VCaP (cell line): ENCODE results near the gene SELP.
"Not testable (repeated sequence)": the region's sequence is repeated elsewhere in the genome, so short reads cannot be mapped to it uniquely, and the experiment has no call there.

Source experiments
- H3K27ac ChIP-seq: fragments of 450-650 bp; 2 replicates; pipeline ENCODE4 v1.5.1; 2017
- TF ChIP-seq, protein P1 (sequence below): fragments of 450-650 bp; conservative IDR thresholded peaks from 2 replicates; pipeline ENCODE4 v1.5.1; 2017; ENCODE audit warnings: mild to moderate bottlenecking, moderate library complexity

Gene SELP

DNA sequence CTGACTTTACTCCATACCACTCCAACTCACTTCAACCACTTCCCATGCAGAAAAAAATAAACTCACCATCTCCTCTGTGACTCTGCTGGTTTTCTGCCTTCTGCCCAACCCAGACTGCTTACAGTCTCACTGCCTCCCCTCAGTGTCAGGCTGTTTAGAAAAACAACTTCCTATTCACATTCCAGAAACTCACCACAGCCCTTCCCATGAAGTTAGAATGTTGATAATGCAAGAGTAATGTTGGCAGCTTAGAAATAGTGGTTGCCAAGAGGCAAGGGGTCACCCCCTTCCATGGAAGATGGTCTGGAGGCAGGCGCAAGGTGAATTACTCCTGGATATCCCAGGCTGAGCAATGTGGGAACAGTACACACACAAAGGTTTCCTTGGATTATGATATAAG lies at the start of gene SELP:
SELP (minus strand) TSS at position 119 of the 400 bp plus-strand sequence; CDS start at position 69, 50 bp downstream.
- H3K27ac ChIP-seq, result no peak within 1 kb of the TSS
- TF ChIP-seq, protein P1, sequence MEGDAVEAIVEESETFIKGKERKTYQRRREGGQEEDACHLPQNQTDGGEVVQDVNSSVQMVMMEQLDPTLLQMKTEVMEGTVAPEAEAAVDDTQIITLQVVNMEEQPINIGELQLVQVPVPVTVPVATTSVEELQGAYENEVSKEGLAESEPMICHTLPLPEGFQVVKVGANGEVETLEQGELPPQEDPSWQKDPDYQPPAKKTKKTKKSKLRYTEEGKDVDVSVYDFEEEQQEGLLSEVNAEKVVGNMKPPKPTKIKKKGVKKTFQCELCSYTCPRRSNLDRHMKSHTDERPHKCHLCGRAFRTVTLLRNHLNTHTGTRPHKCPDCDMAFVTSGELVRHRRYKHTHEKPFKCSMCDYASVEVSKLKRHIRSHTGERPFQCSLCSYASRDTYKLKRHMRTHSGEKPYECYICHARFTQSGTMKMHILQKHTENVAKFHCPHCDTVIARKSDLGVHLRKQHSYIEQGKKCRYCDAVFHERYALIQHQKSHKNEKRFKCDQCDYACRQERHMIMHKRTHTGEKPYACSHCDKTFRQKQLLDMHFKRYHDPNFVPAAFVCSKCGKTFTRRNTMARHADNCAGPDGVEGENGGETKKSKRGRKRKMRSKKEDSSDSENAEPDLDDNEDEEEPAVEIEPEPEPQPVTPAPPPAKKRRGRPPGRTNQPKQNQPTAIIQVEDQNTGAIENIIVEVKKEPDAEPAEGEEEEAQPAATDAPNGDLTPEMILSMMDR, result no peak

DNA sequence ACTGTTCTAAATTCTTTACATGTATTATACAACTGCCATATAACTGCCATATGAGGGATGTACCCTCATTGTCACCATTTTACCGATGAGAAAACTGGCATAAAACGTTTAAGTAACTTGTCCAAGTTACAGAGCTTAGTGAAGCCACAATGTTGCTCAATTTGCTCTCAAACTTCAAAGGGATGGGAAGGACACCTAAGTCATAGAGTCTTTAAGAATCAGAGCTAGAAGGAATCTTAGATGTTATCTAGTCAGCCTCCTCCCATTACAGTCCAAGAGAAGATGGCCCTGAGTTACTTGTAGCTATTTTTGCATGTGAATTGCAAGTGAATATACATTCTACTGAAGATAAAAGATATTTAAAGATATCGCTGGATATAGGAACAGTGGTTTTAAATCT lies 49.8 kb upstream of the SELP start:
- no peak overlapping the region for H3K27ac ChIP-seq
- TF ChIP-seq, protein P1, result no peak

DNA sequence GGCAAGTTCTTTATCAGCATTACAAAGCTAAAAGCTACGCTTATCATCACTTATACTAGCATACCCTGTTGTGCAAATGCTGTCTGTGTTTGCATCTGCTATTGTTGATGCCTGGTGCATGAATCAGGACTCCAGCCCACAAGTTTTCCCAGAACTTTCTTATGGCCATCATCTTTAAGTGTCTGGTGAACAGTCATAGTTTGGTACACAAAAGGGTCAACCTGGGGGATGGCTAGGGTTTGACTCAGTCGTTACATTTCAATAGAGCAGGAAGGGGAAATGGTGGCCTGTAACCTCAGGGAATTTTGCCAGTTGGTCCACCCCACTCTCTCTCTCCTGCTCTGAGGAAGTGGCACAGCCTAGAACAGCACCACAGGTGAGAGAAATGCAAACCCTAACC lies 46.1 kb upstream of the SELP start:
- no peak overlapping the region for H3K27ac ChIP-seq
- TF ChIP-seq, protein P1, result no peak

GRCh38 chr1:169670836-169671235 lies 40.9 kb upstream of the SELP start:
- TF ChIP-seq, protein P1, result no peak
- H3K27ac ChIP-seq, result no peak overlapping the region

DNA sequence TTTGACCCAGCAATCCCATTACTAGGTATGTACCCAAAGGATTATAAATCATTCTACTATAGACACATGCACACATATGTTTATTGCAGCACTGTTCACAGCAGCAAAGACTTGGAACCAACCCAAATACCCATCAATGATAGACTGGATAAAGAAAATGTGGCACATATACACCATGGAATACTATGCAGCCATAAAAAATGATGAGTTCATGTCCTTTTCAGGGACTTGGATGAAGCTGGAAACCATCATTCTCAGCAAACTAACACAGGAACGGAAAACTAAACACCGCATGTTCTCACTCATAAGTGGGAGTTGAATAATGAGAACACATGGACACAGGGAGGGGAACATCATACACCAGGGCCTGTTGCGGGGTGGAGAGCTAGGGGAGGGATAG lies 40.3 kb upstream of the SELP start:
- H3K27ac ChIP-seq, result not testable (repeated sequence)

DNA sequence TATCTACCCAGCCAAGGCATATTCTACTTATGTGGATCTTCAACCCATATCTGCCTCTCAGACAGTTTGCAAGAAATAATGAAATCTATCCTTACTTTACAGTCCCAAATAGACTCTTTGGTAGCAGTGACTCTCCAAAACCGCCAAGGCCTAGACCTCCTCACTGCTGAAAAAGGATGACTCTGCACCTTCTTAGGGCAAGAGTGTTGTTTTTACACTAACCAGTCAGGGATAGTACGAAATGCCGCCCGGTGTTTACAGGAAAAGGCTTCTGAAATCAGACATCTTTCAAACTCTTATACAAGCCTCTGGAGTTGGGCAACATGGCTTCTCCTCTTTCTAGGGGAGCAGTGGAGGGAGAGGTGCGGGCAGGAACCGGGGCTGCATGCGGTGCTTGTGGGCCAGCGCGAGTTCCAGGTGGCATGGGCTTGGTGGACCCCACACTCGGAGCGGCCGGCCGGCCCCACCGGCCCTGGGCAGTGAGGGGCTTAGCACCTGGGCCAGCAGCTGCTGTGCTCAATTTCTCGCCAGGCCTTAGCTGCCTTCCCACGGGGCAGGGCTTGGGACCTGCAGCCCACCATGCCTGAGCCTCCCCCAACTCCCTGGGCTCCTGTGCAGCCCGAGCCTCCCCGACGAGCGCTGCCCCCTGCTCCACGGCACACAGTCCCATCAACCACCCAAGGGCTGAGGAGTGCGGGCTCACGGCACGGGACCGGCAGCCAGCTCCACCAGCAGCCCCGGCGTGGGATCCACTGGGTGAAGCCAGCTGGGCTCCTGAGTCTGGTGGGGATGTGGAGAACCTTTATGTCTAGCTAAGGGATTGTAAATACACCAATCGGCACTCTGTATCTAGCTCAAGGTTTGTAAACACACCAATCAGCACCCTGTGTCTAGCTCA lies 38.0 kb upstream of the SELP start:
- not testable (repeated sequence) for H3K27ac ChIP-seq

- H3K27ac ChIP-seq, result not testable (repeated sequence)
Measured at GRCh38 chr1:169667227-169667639, 37.3 kb upstream of the SELP start.

DNA sequence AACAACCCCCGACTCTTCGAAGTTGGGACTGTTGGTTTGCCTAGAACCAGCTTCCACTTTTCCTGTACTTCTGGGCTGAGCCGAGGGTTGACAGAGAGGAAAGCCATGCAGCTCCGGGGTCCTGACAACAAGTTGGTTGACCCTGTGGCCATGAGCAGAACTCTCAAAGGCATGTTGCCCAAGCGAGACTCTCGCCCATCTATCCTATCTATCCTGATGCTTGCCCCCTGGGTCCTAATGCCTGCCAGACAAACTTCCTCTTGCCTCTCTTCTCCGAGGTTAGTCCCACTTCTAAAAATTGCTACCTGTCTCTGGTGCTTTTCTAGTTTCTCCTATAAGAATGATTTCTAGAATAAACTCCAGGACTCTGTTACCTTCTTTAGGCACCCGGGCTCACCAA lies 32.8 kb upstream of the SELP start:
- not testable (repeated sequence) for H3K27ac ChIP-seq

GRCh38 chr1:169661066-169661465 lies 31.1 kb upstream of the SELP start:
- not testable (repeated sequence) for H3K27ac ChIP-seq

GRCh38 chr1:169658777-169659176 lies 28.9 kb upstream of the SELP start:
- not testable (repeated sequence) for H3K27ac ChIP-seq

GRCh38 chr1:169653873-169654272 lies 23.9 kb upstream of the SELP start:
- H3K27ac ChIP-seq, result no peak overlapping the region
- TF ChIP-seq, protein P1, result no peak
